IMR-90 (cell line): ENCODE results near the gene SV2A. TPM values are rescaled to one million over a fixed set of nuclear protein-coding genes. Genes with fewer than 3 reads are reported as not detected.

Experiments
- ATAC-seq: fragments of 200-7000 bp; cut with Tn5 transposase; 2 replicates; pipeline ENCODE4 v1.9.1; 2020; ENCODE audit warnings: low read depth, mild to moderate bottlenecking, moderate library complexity
- BruUV-seq: library from RNA; stranded (reverse); fragments of 400-500 nt; replicated peaks from 2 replicates; lab custom pipeline; 2021; lab: Mats Ljungman, UMichigan
- CTCF ChIA-PET: fragments of 300-600 bp; formaldehyde crosslinking; extraction: SDS; loops from one replicate; lab custom pipeline; 2021; ENCODE audit warnings: antibody characterized with exemption; lab: Yijun Ruan, JAX
- POLR2A ChIA-PET: fragments of 300-600 bp; sonication (Branson Sonifier 250); formaldehyde crosslinking; loops from one replicate; lab custom pipeline; 2022; ENCODE audit warnings: antibody characterized with exemption; ENCODE audit not compliant: unreplicated experiment; lab: Charles Lee
- DNase-seq: peaks from one replicate; pipeline ENCODE4 v3.0.0; 2013
- H2AFZ ChIP-seq: replicated peaks from 2 replicates; pipeline ENCODE3; 2013; ENCODE audit warnings: low read length, mild to moderate bottlenecking; ENCODE audit not compliant: poor library complexity
- H2AK5ac ChIP-seq: 2 replicates; pipeline ENCODE4 v1.6.1; 2013; ENCODE audit warnings: low read depth, low read length, inconsistent platforms
- H2AK9ac ChIP-seq: replicated peaks from 2 replicates; pipeline ENCODE3; 2013; ENCODE audit warnings: mild to moderate bottlenecking, low read depth, low read length, moderate library complexity; ENCODE audit not compliant: poor library complexity
- H2BK120ac ChIP-seq: 2 replicates; pipeline ENCODE4 v1.6.1; 2013; ENCODE audit warnings: low read depth, low read length, inconsistent platforms
- H2BK15ac ChIP-seq: 3 replicates; pipeline ENCODE4 v1.6.1; 2013; ENCODE audit warnings: low read depth, low read length, inconsistent platforms
- H2BK20ac ChIP-seq: 2 replicates; pipeline ENCODE4 v1.6.1; 2013; ENCODE audit warnings: low read depth, mild to moderate bottlenecking, inconsistent platforms, low read length, moderate library complexity
- H2BK5ac ChIP-seq: 2 replicates; pipeline ENCODE4 v1.6.1; 2013; ENCODE audit warnings: mild to moderate bottlenecking, low read depth, low read length, inconsistent platforms; ENCODE audit not compliant: poor library complexity, severe bottlenecking
- H3K14ac ChIP-seq: replicated peaks from 2 replicates; pipeline ENCODE4 v1.6.1; 2013; ENCODE audit warnings: low read depth, low read length, inconsistent platforms
- H3K18ac ChIP-seq: 2 replicates; pipeline ENCODE4 v1.6.1; 2013; ENCODE audit warnings: low read depth, low read length, control low read depth
- H3K23ac ChIP-seq: 2 replicates; pipeline ENCODE4 v1.6.1; 2013; ENCODE audit warnings: low read depth, low read length, inconsistent platforms
- H3K27ac ChIP-seq: 2 replicates; pipeline ENCODE4 v1.5.1; 2013; ENCODE audit warnings: mild to moderate bottlenecking, control low read depth, low read length; ENCODE audit not compliant: insufficient read depth
- H3K27me3 ChIP-seq: 2 replicates; pipeline ENCODE4 v1.6.1; 2013; ENCODE audit warnings: low read length; ENCODE audit not compliant: control insufficient read depth, insufficient read depth
- H3K36me3 ChIP-seq: 2 replicates; pipeline ENCODE4 v1.6.1; 2013; ENCODE audit warnings: low read length, mixed read lengths; ENCODE audit not compliant: control insufficient read depth, insufficient read depth
- H3K4ac ChIP-seq: 2 replicates; pipeline ENCODE4 v1.6.1; 2013; ENCODE audit warnings: low read depth, low read length, inconsistent platforms
- H3K4me1 ChIP-seq: 2 replicates; pipeline ENCODE4 v1.6.1; 2013; ENCODE audit warnings: low read length, mixed read lengths; ENCODE audit not compliant: control insufficient read depth, insufficient read depth
- H3K4me2 ChIP-seq: 2 replicates; pipeline ENCODE4 v1.6.1; 2013; ENCODE audit warnings: low read depth, mild to moderate bottlenecking, control low read depth, low read length, moderate library complexity
- H3K4me3 ChIP-seq: 2 replicates; pipeline ENCODE4 v1.5.1; 2013; ENCODE audit warnings: low read depth, mild to moderate bottlenecking, control low read depth, low read length, moderate library complexity; ENCODE audit not compliant: insufficient read depth
- H3K56ac ChIP-seq: 2 replicates; pipeline ENCODE4 v1.6.1; 2013; ENCODE audit warnings: low read length, inconsistent platforms; ENCODE audit not compliant: insufficient read depth; ENCODE audit errors: extremely low read depth
- H3K79me1 ChIP-seq, 2 experiments: 2 replicates each; pipeline ENCODE4 v1.6.1; 2013; ENCODE audit warnings: low read length in 2 of 2, inconsistent platforms in 1 of 2, low read depth in 1 of 2
- H3K9ac ChIP-seq: 2 replicates; pipeline ENCODE4 v1.6.1; 2013; ENCODE audit warnings: low read depth, low read length, control low read depth
- H3K9me1 ChIP-seq: 2 replicates; pipeline ENCODE4 v1.6.1; 2013; ENCODE audit warnings: low read length, inconsistent platforms; ENCODE audit not compliant: insufficient read depth
- H3K9me3 ChIP-seq: 2 replicates; pipeline ENCODE4 v1.6.1; 2013; ENCODE audit warnings: low read length; ENCODE audit not compliant: control insufficient read depth, insufficient read depth
- H4K20me1 ChIP-seq: 2 replicates; pipeline ENCODE4 v1.6.1; 2013; ENCODE audit warnings: low read length, inconsistent platforms; ENCODE audit not compliant: insufficient read depth
- H4K5ac ChIP-seq: 2 replicates; pipeline ENCODE4 v1.6.1; 2013; ENCODE audit warnings: mild to moderate bottlenecking, low read depth, low read length, control low read depth
- H4K8ac ChIP-seq, 2 experiments: 2 replicates each; pipeline ENCODE4 v1.6.1; 2013; ENCODE audit warnings: low read depth in 2 of 2, low read length in 2 of 2, control low read depth in 1 of 2, inconsistent platforms in 1 of 2
- H4K91ac ChIP-seq: 2 replicates; pipeline ENCODE4 v1.6.1; 2013; ENCODE audit warnings: low read depth, low read length, inconsistent platforms; ENCODE audit not compliant: insufficient read depth
- BHLHE40 ChIP-seq: fragments of 150-350 bp; IDR thresholded peaks from 2 replicates; pipeline ENCODE4 v1.6.1; 2016; ENCODE audit warnings: mild to moderate bottlenecking, low read depth, low read length
- CEBPB ChIP-seq: IDR thresholded peaks from 2 replicates; pipeline ENCODE4 v1.6.1; 2012; ENCODE audit warnings: low read depth, low read length, improper control_type of control experiment
- MAFK ChIP-seq: IDR thresholded peaks from 2 replicates; pipeline ENCODE4 v1.6.1; 2012; ENCODE audit warnings: low read depth, low read length, improper control_type of control experiment
- NFE2L2 ChIP-seq: fragments of 150-350 bp; IDR thresholded peaks from 2 replicates; pipeline ENCODE4 v1.6.1; 2016; ENCODE audit warnings: low read depth, mild to moderate bottlenecking, low read length
- RAD21 ChIP-seq: IDR thresholded peaks from 2 replicates; pipeline ENCODE4 v1.6.1; 2012; ENCODE audit warnings: low read length, improper control_type of control experiment
- SMC3 ChIP-seq: fragments of 150-350 bp; IDR thresholded peaks from 2 replicates; pipeline ENCODE4 v1.6.1; 2016; ENCODE audit warnings: low read depth, mild to moderate bottlenecking, antibody characterized with exemption, low read length, moderate library complexity
- WGBS, 2 experiments: methylation state at CpG; one replicate each; pipeline versions ENCODE4 v1.1.5 to v1.1.7; 2013; ENCODE audit warnings: missing lambda C conversion rate in 2 of 2; ENCODE audit not compliant: insufficient read length in 1 of 2; ENCODE audit errors: extremely low coverage in 2 of 2; 5-methylcytosine and 5-hydroxymethylcytosine counted together
- dilution Hi-C: fragments of 300-500 bp; cut with HindIII; formaldehyde crosslinking; loops from one replicate; pipeline ENCODE4 v1.14.3; 2018; ENCODE audit warnings: low sequenced_read_pairs; ENCODE audit not compliant: unreplicated experiment
- in situ Hi-C: fragments of 300-500 bp; cut with MboI; formaldehyde crosslinking; loops from 3 replicates; pipeline ENCODE4 v1.14.3; 2019; ENCODE audit warnings: low sequenced_read_pairs, inconsistent platforms, mixed read lengths
- intact Hi-C: fragments of 100-400 bp; cut with micrococcal nuclease; formaldehyde crosslinking; loops from 2 replicates; pipeline ENCODE4 v1.10.0; 2022
- polyA plus RNA-seq, 3 experiments: library from polyadenylated mRNA; depleted of rRNA; stranded (reverse); fragments of >200 nt; gene quantifications; 2 replicates each; pipeline ENCODE4 v1.2.3, GENCODE V29; 2012; ENCODE audit warnings: low replicate concordance in 1 of 3
- total RNA-seq: library from RNA; depleted of rRNA; stranded (reverse); fragments of >200 nt; gene quantifications from 2 replicates; pipeline ENCODE4 v1.2.3, GENCODE V29; 2012
- TF ChIP-seq, protein P1 (sequence below): fragments of 150-350 bp; IDR thresholded peaks from 2 replicates; pipeline ENCODE4 v1.6.1; 2016; ENCODE audit warnings: low read depth, mild to moderate bottlenecking, low read length, moderate library complexity, borderline replicate concordance
- TF ChIP-seq, protein P2 (sequence below): fragments of 150-350 bp; IDR thresholded peaks from 2 replicates; pipeline ENCODE4 v1.6.1; 2017; ENCODE audit warnings: mild to moderate bottlenecking, antibody characterized with exemption, low read length, low read depth

Gene SV2A
- total and polyA plus RNA-seq, 2 of the 4 experiments (the other 2 are of a cell fraction): 15.4 to 19.6 TPM

DNA sequence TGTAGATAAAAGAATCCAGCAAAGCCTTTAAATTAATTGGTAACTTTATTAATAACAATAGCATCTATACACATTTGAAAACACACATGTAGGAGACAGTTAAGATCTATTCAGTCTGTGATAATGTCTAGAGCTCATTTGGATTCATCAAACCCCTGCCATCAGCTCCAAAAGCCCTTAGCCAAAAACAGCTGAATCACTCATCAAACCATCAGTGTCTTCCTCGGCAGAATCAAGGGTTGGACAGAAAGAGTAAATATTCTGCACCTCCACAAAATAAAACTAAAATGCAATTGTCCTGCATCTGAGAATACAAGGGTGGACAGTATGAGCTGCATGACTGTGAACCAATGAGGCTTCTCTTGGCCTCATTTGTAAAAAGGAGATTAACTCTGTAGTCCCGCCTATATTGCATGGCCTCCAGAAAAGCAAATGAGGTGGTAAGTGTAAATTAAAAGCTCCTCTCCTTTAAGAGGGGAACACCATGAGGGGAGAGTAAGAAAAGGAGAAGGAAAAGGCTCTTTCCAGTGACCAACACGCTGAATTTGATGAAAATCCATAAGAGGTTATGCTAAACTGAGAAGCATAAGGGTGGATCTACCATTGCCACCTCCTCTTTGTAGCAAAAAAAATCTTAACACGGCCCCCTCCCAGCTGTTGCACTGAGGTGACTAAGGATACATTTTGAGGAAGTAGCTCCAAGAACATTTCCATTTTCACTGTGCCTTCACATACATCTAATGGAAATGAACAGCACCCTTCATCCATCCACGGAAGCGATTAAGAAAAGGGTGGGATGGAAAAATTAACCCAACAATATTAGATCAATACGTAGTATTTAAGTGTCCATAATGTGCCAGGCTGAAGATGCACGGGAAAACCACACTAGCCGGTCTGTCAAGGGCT is 33.0 kb downstream of the SV2A start (continued):
- TF ChIP-seq SMC3 (no peak), NFE2L2 (no peak), BHLHE40 (no peak)

DNA sequence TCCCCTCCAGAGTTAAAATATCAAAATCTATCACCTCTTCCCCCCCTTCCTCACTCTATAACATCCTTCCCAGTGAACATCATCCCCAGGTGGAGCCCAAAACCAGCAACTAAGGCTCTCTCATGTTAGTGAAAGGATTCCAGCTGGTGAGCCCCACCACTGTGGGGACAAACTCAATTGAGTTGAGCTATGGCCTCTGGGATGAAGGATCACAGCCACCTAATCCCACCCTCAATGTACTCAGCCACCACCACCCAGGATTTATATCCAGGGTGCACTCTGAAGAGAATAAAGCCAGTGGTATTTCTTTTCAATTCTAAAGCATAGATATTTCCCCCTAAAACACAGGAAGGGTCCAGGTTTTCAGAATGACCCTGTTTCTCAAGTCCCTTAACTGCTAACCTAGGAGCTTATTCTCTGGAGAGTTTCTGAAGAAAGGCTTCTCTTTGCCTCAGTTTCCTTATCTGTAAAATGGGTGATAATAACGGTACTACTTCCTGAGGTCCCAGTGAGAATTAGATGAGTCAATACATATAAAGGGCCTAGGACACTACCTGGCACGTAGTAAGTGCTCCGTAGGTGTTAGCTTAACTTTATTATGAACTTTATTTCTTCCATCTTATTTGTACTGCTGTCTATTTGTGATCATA is 33.9 kb downstream of the SV2A start:
- BruUV-seq: no TSS peak
- CTCF ChIA-PET: no interaction called here
- no peak overlapping the region for H2BK20ac ChIP-seq

More for the DNA sequence above, 33.9 kb downstream of the SV2A start:
- H3K4ac ChIP-seq: no peak overlapping the region
- H3K79me1 ChIP-seq: peaks cover 3 to 19% of the 10 kb centered on the region in 2 experiments
- H2BK120ac ChIP-seq: no peak overlapping the region
- no peak overlapping the region for H3K27ac ChIP-seq
- no peak overlapping the region for H3K18ac ChIP-seq
- in situ Hi-C loops: no loop called here
- DNase-seq (no peak), ATAC-seq (no peak)
- no CpG with 5 or more reads among the region's 3 CpGs for WGBS, 2 experiments
- no peak overlapping the region for H3K4me3 ChIP-seq
- no peak overlapping the region for H2AFZ ChIP-seq
- H4K20me1 ChIP-seq: peaks cover 15% of the 10 kb centered on the region
- no peak overlapping the region for H2BK5ac ChIP-seq
- H3K4me1 ChIP-seq: peaks cover under 1% of the 10 kb centered on the region; the same call in 1 of the 2 replicates
- intact Hi-C loops: no loop called here
- H3K9me1 ChIP-seq: no peaks in the 10 kb centered on the region
- TF ChIP-seq, protein P1, sequence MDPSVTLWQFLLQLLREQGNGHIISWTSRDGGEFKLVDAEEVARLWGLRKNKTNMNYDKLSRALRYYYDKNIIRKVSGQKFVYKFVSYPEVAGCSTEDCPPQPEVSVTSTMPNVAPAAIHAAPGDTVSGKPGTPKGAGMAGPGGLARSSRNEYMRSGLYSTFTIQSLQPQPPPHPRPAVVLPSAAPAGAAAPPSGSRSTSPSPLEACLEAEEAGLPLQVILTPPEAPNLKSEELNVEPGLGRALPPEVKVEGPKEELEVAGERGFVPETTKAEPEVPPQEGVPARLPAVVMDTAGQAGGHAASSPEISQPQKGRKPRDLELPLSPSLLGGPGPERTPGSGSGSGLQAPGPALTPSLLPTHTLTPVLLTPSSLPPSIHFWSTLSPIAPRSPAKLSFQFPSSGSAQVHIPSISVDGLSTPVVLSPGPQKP: no peak
- no peak for TF ChIP-seq MAFK
- TF ChIP-seq CEBPB: no peak
- TF ChIP-seq, protein P2, sequence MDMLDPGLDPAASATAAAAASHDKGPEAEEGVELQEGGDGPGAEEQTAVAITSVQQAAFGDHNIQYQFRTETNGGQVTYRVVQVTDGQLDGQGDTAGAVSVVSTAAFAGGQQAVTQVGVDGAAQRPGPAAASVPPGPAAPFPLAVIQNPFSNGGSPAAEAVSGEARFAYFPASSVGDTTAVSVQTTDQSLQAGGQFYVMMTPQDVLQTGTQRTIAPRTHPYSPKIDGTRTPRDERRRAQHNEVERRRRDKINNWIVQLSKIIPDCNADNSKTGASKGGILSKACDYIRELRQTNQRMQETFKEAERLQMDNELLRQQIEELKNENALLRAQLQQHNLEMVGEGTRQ: no peak
- TF ChIP-seq RAD21: no peak
- no peak for TF ChIP-seq BHLHE40
- no peak overlapping the region for H4K91ac ChIP-seq
- no peak overlapping the region for H3K56ac ChIP-seq
- H3K27me3 ChIP-seq: no peaks in the 10 kb centered on the region
- H3K4me2 ChIP-seq: no peak overlapping the region; the same call in 1 of the 2 replicates
- no peak overlapping the region for H3K14ac ChIP-seq
- H4K8ac ChIP-seq: no peak overlapping the region
- no peak overlapping the region for H3K23ac ChIP-seq
- no peak overlapping the region for H4K5ac ChIP-seq
- H3K9me3 ChIP-seq: no peaks in the 10 kb centered on the region
- no peak overlapping the region for H2BK15ac ChIP-seq
- POLR2A ChIA-PET: no interaction called here
- H3K36me3 ChIP-seq: no peaks in the 10 kb centered on the region
- H2AK5ac ChIP-seq: no peak overlapping the region
- dilution Hi-C loops: no loop called here
- H2AK9ac ChIP-seq: no peak overlapping the region
- no peak overlapping the region for H3K9ac ChIP-seq
